Panc1 (cell line): ENCODE data around the gene RALGAPB.

Experiments used
- CTCF ChIP-seq: fragments of 450-650 bp; IDR thresholded peaks from 2 replicates; pipeline ENCODE4 v1.5.1; 2017; ENCODE audit warnings: mild to moderate bottlenecking
- POLR2AphosphoS5 ChIP-seq: IDR thresholded peaks from 2 replicates; pipeline ENCODE4 v1.6.1; 2012; ENCODE audit warnings: mild to moderate bottlenecking, low read depth, low read length, moderate library complexity
- REST ChIP-seq, 2 experiments: IDR thresholded peaks; 2 replicates each; pipeline ENCODE4 v1.6.1; 2011 to 2012; ENCODE audit warnings: low read depth in 2 of 2, control low read depth in 1 of 2, low read length in 1 of 2, mild to moderate bottlenecking in 1 of 2, moderate library complexity in 1 of 2; ENCODE audit not compliant: insufficient read depth in 1 of 2
- SIN3A ChIP-seq: IDR thresholded peaks from 2 replicates; pipeline ENCODE4 v1.6.1; 2012; ENCODE audit warnings: low read depth, mild to moderate bottlenecking, low read length, moderate library complexity, borderline replicate concordance; ENCODE audit not compliant: insufficient read depth
- TCF7L2 ChIP-seq: IDR thresholded peaks from 2 replicates; pipeline ENCODE4 v1.6.1; 2011; ENCODE audit warnings: mild to moderate bottlenecking, low read depth, low read length, inconsistent platforms

GRCh38 chr20:38515631-38516030 lies 43.0 kb downstream of the RALGAPB start:
- no peak for TF ChIP-seq CTCF
- no peak for TF ChIP-seq REST (IDR thresholded peaks at IDR 0.05; ENCODE audit: insufficient read depth in 1 of 2, low read depth in 2 of 2, low read length in 1 of 2)
- TF ChIP-seq SIN3A = no peak
- TF ChIP-seq POLR2AphosphoS5 = no peak
- no peak for TF ChIP-seq TCF7L2
